Activated gamma-delta T cell treated with Interleukin-2 at 50 U/mL for 16 hours (primary cell): Measurements from ENCODE around the gene HOXC6.
A peak's percentile ranks its signal among the peaks of the same experiment; 100 is the strongest.

Experiments used
- DNase-seq: peaks from one replicate; pipeline ENCODE4 v3.0.0-alpha.2; 2020

The HOXC6 gene

DNA sequence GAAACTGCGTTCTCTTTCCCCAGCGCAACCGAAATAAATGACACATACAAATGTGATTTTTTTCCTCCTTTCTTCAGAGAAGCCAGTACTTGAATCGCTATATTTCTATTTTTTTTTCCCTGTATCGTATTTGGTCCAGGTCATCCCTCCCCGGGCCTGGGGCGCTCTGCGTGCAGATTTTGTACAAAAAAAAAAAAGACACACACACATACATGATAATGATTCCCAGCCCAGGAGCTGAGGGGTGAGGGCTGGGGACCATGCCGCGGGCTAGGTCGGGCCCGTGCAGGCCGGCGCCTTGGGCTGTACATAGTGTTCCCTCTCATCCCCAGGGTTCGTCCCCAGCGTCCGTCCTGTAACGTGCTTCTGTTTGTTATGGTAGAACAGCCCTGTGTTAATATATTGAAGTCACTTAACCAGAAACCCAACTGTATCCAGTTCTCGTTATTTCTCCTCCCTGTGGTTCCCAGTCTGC is 25.3 kb upstream of the HOXC6 start:
- no peak for DNase-seq

GRCh38 chr12:54003625-54004024 is 24.6 kb upstream of the HOXC6 start:
- DNase-seq = no peak

DNA sequence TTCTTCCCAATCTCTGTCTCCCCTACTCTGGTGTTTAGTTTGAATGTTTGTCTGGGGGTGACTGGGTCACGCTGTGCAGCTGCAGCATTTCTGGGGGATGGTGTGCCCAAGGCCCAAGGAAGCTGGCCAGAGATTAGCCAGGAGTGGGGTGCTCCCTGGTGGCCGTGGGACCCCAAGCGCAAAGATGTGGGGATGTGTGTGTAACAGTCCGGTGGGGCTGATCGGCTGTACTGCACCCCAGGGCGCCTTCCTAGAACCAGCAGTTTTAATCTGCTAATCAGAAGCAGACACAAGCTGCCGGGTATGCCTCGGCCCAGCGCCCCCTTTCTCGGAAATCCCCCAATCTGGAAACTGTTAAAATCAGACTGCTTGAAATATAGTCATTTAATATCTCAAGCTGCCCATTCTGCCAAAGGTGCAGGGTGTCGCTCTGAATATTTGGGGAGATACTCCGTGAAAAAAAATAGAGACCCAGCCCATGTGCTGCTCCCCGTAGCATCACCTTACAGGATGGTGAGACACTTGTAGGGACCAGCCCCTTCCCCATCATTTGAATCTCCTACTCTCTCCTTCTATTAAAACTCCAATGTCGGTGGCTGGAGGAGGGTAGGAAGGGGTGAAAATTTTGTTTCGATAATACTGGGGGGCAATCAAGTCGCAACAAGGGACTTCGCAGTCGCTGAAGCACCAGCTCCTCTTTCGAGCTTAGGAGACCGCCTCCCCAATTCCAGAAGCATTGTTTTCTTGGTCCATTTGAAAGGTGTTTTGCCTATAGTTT is 24.0 kb upstream of the HOXC6 start:
- no peak for DNase-seq

DNA sequence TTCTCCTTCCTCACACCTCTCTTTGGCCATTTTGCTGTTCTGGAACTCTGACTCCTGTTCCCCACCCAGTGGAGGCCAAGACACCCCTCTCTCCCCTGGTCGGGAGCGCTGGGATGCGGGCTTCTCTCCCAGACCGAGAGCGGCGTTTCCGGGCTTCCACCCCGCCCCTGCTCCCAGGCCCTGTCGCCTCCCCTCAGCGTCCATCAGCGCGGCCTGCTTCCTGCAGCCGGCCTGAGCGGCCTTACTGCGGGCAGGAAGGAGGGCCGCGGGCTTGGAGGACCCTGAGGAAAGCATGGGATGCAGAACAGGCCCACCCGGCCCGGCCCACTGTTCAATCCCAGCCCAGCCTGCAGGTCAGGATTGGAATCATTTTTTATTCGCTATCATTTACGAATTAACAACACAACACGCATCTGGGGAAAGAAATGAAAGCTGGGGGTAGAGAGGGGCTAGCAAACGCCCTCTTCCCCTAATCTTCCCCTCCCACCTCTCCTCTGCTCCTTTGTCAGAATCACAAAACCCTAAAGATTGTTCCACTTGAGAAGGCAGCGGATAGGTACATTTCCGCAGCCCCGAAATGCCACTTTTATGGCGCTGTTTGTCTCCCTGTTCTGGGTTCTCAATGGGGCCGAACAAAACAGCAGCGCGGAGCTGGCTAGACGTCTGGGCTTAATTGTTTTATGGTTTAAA is 23.3 kb upstream of the HOXC6 start:
- no peak for DNase-seq

DNA sequence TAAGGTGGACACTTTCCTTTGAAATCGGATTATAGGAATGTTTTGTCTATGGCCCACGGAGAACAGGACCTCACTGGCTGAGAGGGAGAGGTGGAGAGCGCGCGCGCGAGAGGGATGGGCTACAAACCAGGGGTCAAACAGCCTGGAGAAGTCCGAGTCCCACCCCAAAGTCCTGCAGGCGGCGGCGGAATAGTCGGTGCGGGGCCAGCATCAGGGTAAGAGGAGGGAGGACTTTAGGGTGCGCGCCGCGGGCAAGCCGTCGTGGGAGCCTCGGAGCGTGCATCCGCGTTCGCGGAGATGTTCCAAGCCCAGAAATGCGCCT is 22.7 kb upstream of the HOXC6 start:
- DNase-seq = no peak

- peak; percentile 84 for DNase-seq
These were observed 22.2 kb upstream of the HOXC6 start for GRCh38 chr12:54005853-54006558.

- no peak for DNase-seq
These were observed 21.6 kb upstream of the HOXC6 start for GRCh38 chr12:54006559-54007220.

DNA sequence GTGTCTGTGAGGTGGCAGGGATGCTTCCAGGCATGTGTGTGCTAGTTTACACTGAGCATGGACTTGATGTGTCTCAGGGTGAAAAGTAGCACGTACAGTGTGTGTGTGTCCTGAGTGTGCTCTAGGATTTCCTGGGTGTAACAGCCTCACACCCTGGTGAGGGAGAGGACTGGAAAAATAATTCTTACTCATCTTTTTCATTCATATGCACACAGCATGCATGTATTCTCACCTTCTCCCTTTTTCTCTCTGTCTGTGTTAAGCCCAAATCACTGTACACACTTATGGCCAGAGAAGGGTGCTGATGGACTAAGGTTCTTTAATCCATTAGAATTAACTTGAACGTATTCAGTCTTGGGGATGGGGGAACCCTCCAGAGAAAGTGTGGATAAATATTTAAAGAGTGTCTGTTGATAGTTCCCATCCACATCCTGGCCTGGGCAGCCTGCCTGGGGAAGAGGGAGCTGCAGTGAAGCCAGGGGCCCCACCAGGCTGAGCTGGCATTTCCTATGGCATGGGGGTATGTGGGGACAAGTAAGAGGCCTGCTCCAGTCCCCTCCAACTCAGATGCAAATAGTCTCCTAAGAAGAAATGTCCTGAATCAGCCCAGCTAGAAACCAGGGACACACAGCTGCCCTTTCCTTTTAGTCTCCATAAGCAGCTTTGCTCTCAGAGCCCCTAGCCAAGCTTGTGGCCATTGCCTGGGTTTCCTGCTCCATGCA is 20.5 kb upstream of the HOXC6 start:
- no peak for DNase-seq

GRCh38 chr12:54008260-54008552 is 20.0 kb upstream of the HOXC6 start:
- no peak for DNase-seq

GRCh38 chr12:54009171-54010052 is 18.8 kb upstream of the HOXC6 start:
- DNase-seq = no peak

- DNase-seq = no peak
These were observed 17.9 kb upstream of the HOXC6 start for GRCh38 chr12:54010053-54010971.

DNA sequence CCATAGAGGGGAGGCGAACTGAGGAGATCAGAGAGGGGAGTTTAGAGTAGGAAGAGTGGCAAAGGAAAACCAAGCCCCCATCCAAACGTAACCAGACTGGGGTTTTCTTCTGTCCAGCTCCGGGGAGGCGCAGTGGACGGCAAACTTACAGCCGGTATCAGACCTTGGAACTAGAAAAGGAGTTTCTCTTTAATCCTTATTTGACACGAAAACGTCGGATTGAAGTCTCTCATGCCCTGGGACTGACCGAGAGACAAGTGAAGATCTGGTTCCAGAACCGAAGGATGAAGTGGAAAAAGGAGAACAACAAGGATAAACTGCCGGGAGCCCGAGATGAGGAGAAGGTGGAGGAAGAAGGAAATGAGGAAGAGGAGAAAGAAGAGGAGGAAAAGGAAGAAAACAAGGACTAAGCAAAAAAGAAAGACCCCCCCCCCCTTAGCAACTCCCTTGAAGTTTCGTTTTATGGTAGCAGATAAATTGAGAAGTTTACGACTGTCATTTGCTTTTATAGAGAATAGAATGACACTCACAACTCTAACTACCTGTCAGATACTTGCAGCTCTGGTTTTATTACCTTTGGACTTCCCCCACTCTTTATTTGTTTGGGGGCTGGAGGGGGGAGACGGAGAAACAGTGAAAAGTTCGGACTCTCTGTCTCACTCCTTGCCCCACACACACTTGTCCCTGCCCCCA is 17.1 kb upstream of the HOXC6 start:
- DNase-seq = no peak

DNA sequence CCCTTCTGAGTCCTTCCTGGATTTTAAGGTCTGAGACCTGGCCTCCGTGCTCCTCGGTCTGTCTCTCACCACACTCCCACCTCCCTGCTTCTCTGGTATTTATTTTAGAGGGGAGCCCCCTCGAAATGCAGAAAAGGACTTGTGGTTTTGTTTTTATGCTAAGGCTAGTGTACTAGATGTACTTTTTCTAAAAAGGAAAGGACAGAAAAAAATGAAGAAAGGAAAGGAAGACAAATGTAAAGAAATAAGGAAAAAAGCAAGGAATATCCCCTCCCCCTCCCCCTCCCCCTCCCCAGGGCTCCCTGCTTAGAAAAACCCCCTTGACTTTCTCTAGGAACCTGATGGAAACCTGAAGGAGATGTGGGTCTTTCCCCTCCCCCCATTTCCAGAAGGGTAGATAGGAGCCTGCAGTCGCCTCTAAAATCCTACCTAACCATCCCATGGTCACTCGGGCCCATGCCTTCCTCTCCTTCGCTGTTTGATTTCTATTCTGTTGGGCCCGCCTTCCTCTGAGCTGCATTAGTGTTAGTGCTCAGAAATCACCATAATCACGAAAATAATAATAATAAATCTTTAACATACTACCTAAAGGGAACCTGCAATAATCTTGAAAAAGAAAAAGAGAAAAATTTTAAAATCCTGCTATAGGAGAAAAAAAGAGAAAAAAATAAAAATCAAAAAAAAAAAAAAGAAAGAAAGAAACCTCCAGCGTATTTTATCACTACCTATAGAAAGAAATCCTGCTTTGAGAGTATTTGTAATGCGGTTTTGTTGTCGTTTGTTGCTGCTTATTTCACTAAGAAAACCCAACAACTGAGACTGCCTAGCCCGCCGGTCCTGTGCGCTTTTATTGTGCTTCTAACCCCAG is 16.3 kb upstream of the HOXC6 start:
- no peak for DNase-seq

- no peak for DNase-seq
These were observed 15.4 kb upstream of the HOXC6 start for GRCh38 chr12:54012631-54013409.

GRCh38 chr12:54014377-54015017 is 13.7 kb upstream of the HOXC6 start:
- no peak for DNase-seq

DNA sequence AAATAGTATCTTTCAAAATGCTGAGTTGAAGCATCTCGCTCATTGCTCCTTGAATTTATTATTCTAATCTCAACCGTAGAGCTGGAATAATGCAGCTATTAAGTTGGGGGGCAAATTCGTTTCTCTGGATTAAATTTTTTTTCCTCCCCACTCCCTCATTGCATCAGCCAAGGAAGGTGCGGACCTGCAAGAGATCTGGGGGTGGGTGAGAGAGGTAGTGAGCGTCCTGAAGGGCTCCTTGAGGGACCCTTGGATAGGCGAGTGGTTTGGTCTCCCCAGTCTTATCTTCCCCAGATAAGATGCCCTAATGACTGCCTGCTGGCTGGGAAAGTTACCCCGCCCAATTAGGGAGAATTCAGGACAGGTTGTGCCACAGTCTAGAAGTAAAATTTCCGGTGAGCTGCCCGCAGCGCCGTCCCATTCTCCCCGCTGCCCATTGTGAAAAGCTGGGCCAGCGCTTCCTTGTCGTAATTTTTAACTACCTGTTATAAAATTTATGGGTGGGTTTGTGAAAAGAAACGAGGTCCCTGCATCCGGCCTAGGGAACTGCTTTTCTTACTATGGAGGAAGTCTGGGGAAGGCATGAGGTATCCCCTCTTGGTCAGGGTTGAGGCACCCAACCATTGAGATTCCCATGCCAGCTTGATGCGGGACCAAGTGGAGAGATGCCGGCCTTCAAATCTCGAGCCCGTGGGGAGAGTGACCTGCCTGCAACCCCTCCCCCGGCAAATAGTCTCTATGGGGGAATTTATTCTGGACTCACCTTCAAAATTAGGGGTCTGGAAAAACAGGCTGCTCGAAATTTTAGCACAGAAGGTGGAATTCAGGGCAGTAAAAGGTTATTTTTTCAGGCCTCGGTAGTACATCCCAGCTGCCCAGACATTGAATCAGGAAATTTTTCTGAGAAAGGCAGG is 13.0 kb upstream of the HOXC6 start:
- no peak for DNase-seq

- DNase-seq = no peak
These were observed 12.2 kb upstream of the HOXC6 start for GRCh38 chr12:54016051-54016450.
